Measurements from ENCODE around the gene ALKBH8.

GRCh38 chr11:107573438-107573837, 7.9 kb upstream of the ALKBH8 start:
- TF ChIP-seq, protein P1, sequence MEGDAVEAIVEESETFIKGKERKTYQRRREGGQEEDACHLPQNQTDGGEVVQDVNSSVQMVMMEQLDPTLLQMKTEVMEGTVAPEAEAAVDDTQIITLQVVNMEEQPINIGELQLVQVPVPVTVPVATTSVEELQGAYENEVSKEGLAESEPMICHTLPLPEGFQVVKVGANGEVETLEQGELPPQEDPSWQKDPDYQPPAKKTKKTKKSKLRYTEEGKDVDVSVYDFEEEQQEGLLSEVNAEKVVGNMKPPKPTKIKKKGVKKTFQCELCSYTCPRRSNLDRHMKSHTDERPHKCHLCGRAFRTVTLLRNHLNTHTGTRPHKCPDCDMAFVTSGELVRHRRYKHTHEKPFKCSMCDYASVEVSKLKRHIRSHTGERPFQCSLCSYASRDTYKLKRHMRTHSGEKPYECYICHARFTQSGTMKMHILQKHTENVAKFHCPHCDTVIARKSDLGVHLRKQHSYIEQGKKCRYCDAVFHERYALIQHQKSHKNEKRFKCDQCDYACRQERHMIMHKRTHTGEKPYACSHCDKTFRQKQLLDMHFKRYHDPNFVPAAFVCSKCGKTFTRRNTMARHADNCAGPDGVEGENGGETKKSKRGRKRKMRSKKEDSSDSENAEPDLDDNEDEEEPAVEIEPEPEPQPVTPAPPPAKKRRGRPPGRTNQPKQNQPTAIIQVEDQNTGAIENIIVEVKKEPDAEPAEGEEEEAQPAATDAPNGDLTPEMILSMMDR (IDR thresholded peaks at IDR 0.05), result no peak
- no peak for TF ChIP-seq POLR2A (IDR thresholded peaks at IDR 0.05)
